Adrenal gland (tissue), 12 donors: ENCODE measurements around the gene ATOSA. TPM values are rescaled to one million over a fixed set of nuclear protein-coding genes. Genes with fewer than 3 reads are reported as not detected.

Experiments used
- DNase-seq, 7 donors: peaks; one replicate each; pipeline ENCODE4 v3.0.0-alpha.2; 2019 to 2020
- H3K27ac ChIP-seq, 5 donors: fragments of 200-600 bp; sonication (generic) in 4 of 5; 1 replicate in 3 of 5; 2 replicates in 2 of 5; pipeline versions ENCODE4 v1.5.1 to v1.8.0; 2016 to 2020; ENCODE audit warnings: mild to moderate bottlenecking in 1 of 5
- H3K27me3 ChIP-seq: fragments of 200-600 bp; 2 replicates; pipeline ENCODE4 v1.8.0; 2021
- H3K36me3 ChIP-seq, 2 donors: fragments of 200-600 bp; replicated peaks in 1 of 2; 1 replicate in 1 of 2; 2 replicates in 1 of 2; pipeline versions ENCODE4 v1.5.1 to v1.8.0; 2018 to 2022
- H3K4me1 ChIP-seq, 2 donors: fragments of 200-600 bp; replicated peaks in 1 of 2; 1 replicate in 1 of 2; 2 replicates in 1 of 2; pipeline versions ENCODE4 v1.5.1 to v1.8.0; 2018 to 2021
- H3K4me3 ChIP-seq, 4 donors: fragments of 200-600 bp; sonication (generic) in 3 of 4; one replicate each; pipeline ENCODE4 v1.5.1; 2016 to 2018
- H3K9me3 ChIP-seq, 3 donors: fragments of 200-600 bp; sonication (generic) in 1 of 3; replicated peaks in 1 of 3; 1 replicate in 2 of 3; 2 replicates in 1 of 3; pipeline versions ENCODE4 v1.5.1 to v1.8.0; 2016 to 2021
- POLR2A ChIP-seq, 2 donors: fragments of 450-650 bp; IDR thresholded peaks; one replicate each; pipeline ENCODE4 v1.6.1; 2017; ENCODE audit warnings: antibody characterized with exemption in 2 of 2, mild to moderate bottlenecking in 2 of 2, moderate library complexity in 1 of 2
- WGBS, 4 donors: extraction: QIAGEN DNeasy Blood & Tissue Kit in 2 of 4; methylation state at CpG; one replicate each; pipeline versions ENCODE4 v1.1.5 to v1.1.7; 2013 to 2017; 5-methylcytosine and 5-hydroxymethylcytosine counted together
- intact Hi-C, 2 donors: fragments of 100-400 bp; cut with DNase I; formaldehyde crosslinking; loops; one replicate each; pipeline versions ENCODE4 v1.14.1 to v1.15.0; 2022 to 2023
- polyA plus RNA-seq, 3 donors: library from polyadenylated mRNA; stranded (reverse); fragments of 200-250 nt in 2 of 3; fragments of 350-450 nt in 1 of 3; fragmentation: Illumina TruSeq in 1 of 3; extraction: RNeasy Lipid Tissue Mini Kit (QIAGEN cat#74804) in 1 of 3; gene quantifications; one replicate each; pipeline ENCODE4 v1.2.3, GENCODE V29; 2013 to 2014
- total RNA-seq, 9 donors: library from RNA; depleted of rRNA in 4 of 9; stranded (reverse); fragments of >200 nt in 4 of 9; fragments of 120-200 nt in 1 of 9; fragmentation: NEBNext Ultra II Directional in 1 of 9; extraction: Animal tissue kit (Norgen Biotek cat#: 25700) in 1 of 9; gene quantifications; one replicate each; pipeline versions ENCODE4 v1.1.0 to v1.2.4, GENCODE V29; 2013 to 2023
- TF ChIP-seq, protein P1 (sequence below), 6 experiments: fragments of 450-650 bp in 4 of 6; fragments of 200-600 bp in 2 of 6; sonication (generic) in 1 of 6; IDR thresholded peaks; 1 replicate in 5 of 6; 2 replicates in 1 of 6; pipeline versions ENCODE4 v1.5.1 to v1.8.0; 2016 to 2021; ENCODE audit warnings: antibody characterized with exemption in 6 of 6, mild to moderate bottlenecking in 2 of 6, moderate library complexity in 1 of 6
- donor health status: healthy with polysubstance abuse.
- donor health status: Bipolar disorder and iron deficiency.
- donor health status: DM: yes; HTN: yes; CAD: no.
- donor health status: DM: no; HTN: no; CAD: no.
- donor health status: DM: no; HTN: no; CAD: no.
- donor health status: DM: yes; HTN: yes; CAD: no.

ATOSA gene
- total and polyA plus RNA-seq, 12 donors, result 26.0 to 128 (median 53.8) TPM

DNA sequence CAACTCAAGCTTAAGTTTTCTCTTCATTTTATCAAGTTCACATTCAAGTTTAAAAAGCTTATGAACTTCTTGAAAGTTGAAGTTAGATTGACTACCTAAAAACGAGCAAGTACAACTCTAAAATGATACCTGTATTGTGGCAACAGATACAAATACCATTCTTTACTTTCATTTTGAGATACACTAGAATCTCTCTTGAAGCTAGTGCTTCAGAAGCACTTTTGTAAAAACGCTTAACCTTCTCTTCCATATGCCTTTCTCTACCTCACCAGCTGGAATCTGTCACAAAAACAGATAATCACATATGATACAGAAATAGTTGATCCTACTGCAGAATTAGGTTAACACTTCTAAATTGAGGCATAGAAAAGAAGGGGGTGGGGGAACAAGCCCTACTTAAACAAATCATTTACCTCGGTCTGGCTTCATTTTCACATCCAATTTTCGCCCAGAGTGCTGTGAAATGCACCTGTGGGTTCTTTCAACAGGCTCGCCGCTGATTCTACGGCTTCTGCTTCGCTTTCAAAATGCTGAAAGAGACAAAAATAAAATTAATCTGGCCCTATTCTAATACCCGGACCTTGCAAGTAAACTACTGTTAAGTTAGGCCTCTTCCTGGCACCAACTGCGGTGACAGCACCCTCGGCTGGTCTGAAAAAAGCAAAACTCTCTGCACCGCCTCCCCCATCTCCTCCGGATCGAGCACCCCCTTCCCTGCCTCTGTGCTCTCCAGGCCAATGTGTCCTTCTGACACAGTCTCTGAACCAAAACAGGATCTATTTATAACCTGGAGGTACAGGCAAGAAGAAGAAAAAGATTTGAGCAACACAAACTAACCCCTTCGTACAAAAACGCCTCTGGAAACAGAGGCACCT lies 1.4 kb downstream of the ATOSA start:
- Histone ChIP-seq H3K4me3 (peak overlapping the region in 3 of 4 donors; percentile 73 to 94 (median 76)), H3K27me3 (no peaks in the 10 kb centered on the region), H3K9me3 (no peaks in the 10 kb centered on the region), H3K27ac (peak overlapping the region; percentile 86 to 98 (median 94)), H3K4me1 (peaks cover 27 to 58% of the 10 kb centered on the region in 2 donors), H3K36me3 (peaks cover 0 to 22% of the 10 kb centered on the region in 2 donors)
- peak; percentile 71 to 85 (median 76) for DNase-seq
- intact Hi-C loops, result loop anchor here in 1 of 2 donors (10.0 kb wide), 1 partner anchor 53 kb away; no protein-coding TSS in a partner anchor
- TF ChIP-seq, protein P1, sequence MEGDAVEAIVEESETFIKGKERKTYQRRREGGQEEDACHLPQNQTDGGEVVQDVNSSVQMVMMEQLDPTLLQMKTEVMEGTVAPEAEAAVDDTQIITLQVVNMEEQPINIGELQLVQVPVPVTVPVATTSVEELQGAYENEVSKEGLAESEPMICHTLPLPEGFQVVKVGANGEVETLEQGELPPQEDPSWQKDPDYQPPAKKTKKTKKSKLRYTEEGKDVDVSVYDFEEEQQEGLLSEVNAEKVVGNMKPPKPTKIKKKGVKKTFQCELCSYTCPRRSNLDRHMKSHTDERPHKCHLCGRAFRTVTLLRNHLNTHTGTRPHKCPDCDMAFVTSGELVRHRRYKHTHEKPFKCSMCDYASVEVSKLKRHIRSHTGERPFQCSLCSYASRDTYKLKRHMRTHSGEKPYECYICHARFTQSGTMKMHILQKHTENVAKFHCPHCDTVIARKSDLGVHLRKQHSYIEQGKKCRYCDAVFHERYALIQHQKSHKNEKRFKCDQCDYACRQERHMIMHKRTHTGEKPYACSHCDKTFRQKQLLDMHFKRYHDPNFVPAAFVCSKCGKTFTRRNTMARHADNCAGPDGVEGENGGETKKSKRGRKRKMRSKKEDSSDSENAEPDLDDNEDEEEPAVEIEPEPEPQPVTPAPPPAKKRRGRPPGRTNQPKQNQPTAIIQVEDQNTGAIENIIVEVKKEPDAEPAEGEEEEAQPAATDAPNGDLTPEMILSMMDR (IDR thresholded peaks at IDR 0.05), result no peak
- TF ChIP-seq POLR2A (IDR thresholded peaks at IDR 0.05), result no peak
- 1 to 2% (median 1%) methylated on average over 16 of the region's 16 CpGs for WGBS, 4 donors

DNA sequence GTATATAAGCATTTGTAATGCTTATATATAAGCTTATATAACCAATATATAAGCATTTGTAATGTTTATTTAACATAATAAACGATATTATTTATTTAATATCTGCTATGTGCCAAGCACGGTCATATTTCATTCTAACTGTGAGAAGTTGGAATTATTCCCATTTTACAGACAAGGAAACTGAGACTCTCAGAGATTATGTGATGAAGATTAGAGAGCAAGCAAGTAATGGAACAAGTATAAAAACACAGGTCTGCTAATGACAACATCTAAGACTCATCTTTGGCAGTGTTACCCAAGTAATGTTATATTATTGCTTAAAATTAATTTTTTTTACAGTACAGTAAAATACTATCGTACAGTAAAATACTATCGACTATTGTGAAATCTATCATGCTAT lies 4.4 kb downstream of the ATOSA start:
- Histone ChIP-seq H3K36me3 (peaks cover 0 to 46% of the 10 kb centered on the region in 2 donors), H3K4me1 (peaks cover 27 to 56% of the 10 kb centered on the region in 2 donors), H3K4me3 (no peak overlapping the region), H3K9me3 (no peaks in the 10 kb centered on the region), H3K27me3 (no peaks in the 10 kb centered on the region), H3K27ac (no peak overlapping the region)
- 72 to 79% (median 73%) methylated on average over 4 of the region's 4 CpGs for WGBS, 4 donors
- intact Hi-C loops, result loop anchor here in 1 of 2 donors (10.0 kb wide), 1 partner anchor 50 kb away; no protein-coding TSS in a partner anchor
- DNase-seq, result no peak
- TF ChIP-seq, protein P1 (IDR thresholded peaks at IDR 0.05), result no peak
- no peak for TF ChIP-seq POLR2A (IDR thresholded peaks at IDR 0.05)

DNA sequence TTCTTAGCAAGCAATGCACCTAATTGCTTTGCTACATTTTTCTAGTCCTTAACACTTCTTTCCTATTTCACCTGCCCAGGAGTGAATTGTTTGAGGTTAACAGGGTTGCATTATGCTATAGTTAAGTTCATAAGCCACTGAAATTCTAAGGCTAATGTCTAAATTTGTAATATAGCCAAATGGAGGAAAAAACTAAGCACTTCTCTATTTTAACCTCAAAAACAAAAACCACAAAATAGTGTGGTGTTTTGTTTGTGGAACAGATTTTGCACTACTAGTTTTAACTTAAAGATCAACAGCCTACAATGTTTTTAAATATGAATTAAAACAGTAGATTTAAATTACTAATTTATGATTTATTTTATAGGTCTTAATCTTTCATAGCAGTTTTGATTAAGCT lies 5.5 kb downstream of the ATOSA start:
- DNase-seq, result no peak
- Histone ChIP-seq H3K9me3 (no peaks in the 10 kb centered on the region), H3K36me3 (peaks cover 0 to 55% of the 10 kb centered on the region in 2 donors), H3K4me1 (peaks cover 27 to 56% of the 10 kb centered on the region in 2 donors), H3K27ac (no peak overlapping the region), H3K27me3 (no peaks in the 10 kb centered on the region), H3K4me3 (no peak overlapping the region)
- intact Hi-C loops, result loop anchor here in 1 of 2 donors (10.0 kb wide), 1 partner anchor 49 kb away; no protein-coding TSS in a partner anchor
- TF ChIP-seq POLR2A (IDR thresholded peaks at IDR 0.05), result no peak
- TF ChIP-seq, protein P1 (IDR thresholded peaks at IDR 0.05), result no peak

DNA sequence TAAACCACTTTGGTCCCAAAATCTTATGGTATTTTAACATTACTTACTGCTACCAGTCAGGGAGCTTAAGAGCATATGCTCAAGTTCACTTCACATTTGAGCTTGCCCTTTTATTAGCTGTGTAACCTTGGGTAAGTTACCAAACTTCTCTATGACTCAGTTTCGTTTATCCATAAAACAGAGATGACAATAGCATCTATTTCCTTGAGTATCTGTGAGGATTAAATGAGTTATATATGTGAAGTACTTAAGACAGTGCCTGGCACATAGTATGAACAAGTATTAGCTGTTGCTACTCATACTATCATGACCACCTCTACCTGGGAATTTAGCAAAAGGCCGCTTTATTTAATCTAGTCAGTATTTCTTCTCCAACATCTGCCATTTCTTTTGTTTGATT lies 5.9 kb downstream of the ATOSA start:
- Histone ChIP-seq H3K4me3 (no peak overlapping the region), H3K4me1 (peaks cover 27 to 58% of the 10 kb centered on the region in 2 donors), H3K27me3 (no peaks in the 10 kb centered on the region), H3K27ac (no peak overlapping the region), H3K36me3 (peaks cover 0 to 57% of the 10 kb centered on the region in 2 donors), H3K9me3 (no peaks in the 10 kb centered on the region)
- WGBS, 4 donors, result 54 to 58% (median 56%) methylated on average over 2 of the region's 2 CpGs
- DNase-seq, result no peak
- intact Hi-C loops, result loop anchor here in 1 of 2 donors (10.0 kb wide), 1 partner anchor 49 kb away; no protein-coding TSS in a partner anchor
- no peak for TF ChIP-seq POLR2A (IDR thresholded peaks at IDR 0.05)
- TF ChIP-seq, protein P1 (IDR thresholded peaks at IDR 0.05), result no peak
